ENCODE results near the gene BSCL2. TPM values are rescaled to one million over a fixed set of nuclear protein-coding genes. Genes with fewer than 3 reads are reported as not detected.

The BSCL2 gene
- total RNA-seq, 1 donor from 2014 or later, result 550 TPM

DNA sequence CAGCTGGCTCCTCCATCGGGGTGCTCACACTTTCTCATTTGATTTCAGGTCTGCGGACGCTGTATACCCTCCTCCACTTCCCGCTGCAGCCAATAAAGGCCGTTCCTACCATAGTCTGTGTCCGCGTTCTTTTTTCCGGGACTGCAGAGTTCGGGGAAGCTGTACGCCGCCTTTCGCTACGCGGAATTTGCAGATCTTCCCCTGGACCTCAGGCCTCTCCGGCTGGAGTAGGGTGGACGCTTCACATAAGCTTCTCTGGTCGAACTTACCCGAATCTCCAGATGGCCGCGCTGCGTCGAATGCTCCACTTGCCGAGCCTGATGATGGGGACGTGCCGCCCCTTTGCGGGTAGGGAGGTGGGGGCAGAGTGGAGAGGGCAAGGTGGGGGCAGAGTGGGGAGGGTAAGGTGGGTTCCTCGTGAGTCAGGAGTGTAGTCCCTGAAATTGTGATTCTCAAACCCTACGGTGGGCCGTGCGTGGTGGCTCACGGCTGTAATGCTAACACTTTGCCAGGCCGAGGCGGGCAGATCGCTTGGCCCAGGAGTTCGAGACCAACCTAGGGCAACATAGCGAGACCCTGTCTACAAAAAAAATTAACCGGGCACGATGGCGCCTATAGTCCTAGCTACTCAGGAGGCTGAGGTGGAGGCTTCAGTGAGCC is 41.5 kb downstream of the BSCL2 start:
- Mint-ChIP-seq H3K9me3 (ENCODE audit: unreplicated experiment) (peaks cover 13% of the 10 kb centered on the region), H3K36me3 (ENCODE audit: unreplicated experiment) (no peaks in the 10 kb centered on the region)
- TF ChIP-seq, protein P1, sequence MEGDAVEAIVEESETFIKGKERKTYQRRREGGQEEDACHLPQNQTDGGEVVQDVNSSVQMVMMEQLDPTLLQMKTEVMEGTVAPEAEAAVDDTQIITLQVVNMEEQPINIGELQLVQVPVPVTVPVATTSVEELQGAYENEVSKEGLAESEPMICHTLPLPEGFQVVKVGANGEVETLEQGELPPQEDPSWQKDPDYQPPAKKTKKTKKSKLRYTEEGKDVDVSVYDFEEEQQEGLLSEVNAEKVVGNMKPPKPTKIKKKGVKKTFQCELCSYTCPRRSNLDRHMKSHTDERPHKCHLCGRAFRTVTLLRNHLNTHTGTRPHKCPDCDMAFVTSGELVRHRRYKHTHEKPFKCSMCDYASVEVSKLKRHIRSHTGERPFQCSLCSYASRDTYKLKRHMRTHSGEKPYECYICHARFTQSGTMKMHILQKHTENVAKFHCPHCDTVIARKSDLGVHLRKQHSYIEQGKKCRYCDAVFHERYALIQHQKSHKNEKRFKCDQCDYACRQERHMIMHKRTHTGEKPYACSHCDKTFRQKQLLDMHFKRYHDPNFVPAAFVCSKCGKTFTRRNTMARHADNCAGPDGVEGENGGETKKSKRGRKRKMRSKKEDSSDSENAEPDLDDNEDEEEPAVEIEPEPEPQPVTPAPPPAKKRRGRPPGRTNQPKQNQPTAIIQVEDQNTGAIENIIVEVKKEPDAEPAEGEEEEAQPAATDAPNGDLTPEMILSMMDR (IDR thresholded peaks at IDR 0.05; ENCODE audit: partially characterized antibody, unreplicated experiment), result no peak

DNA sequence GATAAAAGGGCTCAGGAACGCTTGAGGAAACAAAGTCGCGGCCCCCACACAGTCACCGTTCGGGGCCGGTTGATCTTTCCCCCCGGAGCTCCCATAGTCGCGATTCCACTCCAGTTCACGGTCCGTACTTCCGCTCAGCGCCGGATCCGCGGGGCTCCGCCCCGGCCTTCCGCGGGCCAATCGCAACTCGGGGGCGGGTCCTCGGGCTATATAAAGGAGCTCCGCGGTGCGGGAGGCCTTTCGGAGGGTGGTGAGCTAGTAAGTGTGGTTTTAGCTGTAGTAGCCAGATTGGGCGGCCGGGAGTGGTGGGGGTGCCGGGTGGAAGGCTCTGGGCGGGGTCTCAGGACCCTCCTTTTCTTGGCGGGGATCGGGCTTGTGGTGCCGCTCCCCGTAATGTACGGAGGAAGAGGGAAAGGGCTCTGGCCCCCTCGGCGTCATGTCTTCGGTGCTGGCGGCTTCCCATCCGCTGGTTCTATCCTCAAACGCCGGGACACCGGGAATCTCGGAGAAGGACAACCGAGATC is 42.1 kb downstream of the BSCL2 start, which contains the start of the genes C11orf98 and CSKMT:
C11orf98 (minus strand) TSS at position 136 of the 524 bp plus-strand sequence; CDS start at position 95, 41 bp downstream.
CSKMT (plus strand) TSS at position 238 of the 524 bp plus-strand sequence. CDS start 568 bp downstream, outside the sequence.
- peak; percentile 97 for DNase-seq
- TF ChIP-seq, protein P1 (IDR thresholded peaks at IDR 0.05; ENCODE audit: partially characterized antibody, unreplicated experiment), result no peak
- Mint-ChIP-seq H3K36me3 (ENCODE audit: unreplicated experiment) (no peaks in the 10 kb centered on the region), H3K27me3 (ENCODE audit: unreplicated experiment) (peaks cover 4% of the 10 kb centered on the region), H3K9me3 (ENCODE audit: unreplicated experiment) (peaks cover 13% of the 10 kb centered on the region), H3K4me1 (ENCODE audit: low read depth, unreplicated experiment) (peaks cover 10% of the 10 kb centered on the region), H3K4me3 (ENCODE audit: unreplicated experiment) (peak within 1 kb of the TSS; percentile 96), H3K27ac (ENCODE audit: unreplicated experiment) (peak within 1 kb of the TSS; percentile 94)

More for the DNA sequence above, 41.5 kb downstream of the BSCL2 start:
- Mint-ChIP-seq H3K27me3 (ENCODE audit: unreplicated experiment) (peaks cover 4% of the 10 kb centered on the region), H3K4me1 (ENCODE audit: low read depth, unreplicated experiment) (peaks cover 10% of the 10 kb centered on the region), H3K27ac (ENCODE audit: unreplicated experiment) (peak overlapping the region; percentile 94), H3K4me3 (ENCODE audit: unreplicated experiment) (peak overlapping the region; percentile 96)
- peak; percentile 50 for DNase-seq

DNA sequence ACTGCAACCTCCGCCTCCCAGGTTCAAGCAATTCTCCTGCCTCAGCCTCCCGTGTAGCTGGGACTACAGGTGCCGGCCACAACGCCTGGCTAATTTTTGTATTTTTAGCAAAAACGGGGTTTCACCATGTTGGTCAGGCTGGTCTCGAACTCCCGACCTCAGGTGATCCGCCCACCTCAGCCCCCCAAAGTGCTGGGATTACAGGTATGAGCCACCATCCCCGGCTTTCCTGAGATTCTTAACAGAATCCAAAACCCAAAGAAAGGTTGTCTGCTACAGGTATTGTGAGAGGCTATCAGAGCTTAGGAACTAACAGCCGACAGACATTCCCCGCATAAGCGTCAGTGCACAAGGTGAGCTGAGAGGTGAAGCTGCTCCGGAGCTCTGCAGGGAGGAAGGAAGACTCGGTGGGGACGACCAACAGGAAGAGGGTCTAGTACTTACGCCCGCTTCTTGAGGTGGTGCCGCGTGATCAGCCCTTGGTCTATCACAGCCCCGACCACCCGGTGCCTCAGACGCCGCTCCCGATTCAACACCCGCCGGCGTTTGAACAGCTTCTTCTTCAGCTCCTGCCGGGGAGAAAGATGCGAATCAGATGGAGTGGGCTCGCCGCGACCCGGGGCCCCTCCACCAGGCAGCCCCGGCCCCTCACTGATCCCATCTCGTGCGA is 42.7 kb downstream of the BSCL2 start:
- H3K4me3 Mint-ChIP-seq (ENCODE audit: unreplicated experiment), result peak overlapping the region; percentile 96
- H3K4me1 Mint-ChIP-seq (ENCODE audit: low read depth, unreplicated experiment), result peaks cover 7% of the 10 kb centered on the region
- DNase-seq, result peak; percentile 73
- H3K36me3 Mint-ChIP-seq (ENCODE audit: unreplicated experiment), result no peaks in the 10 kb centered on the region
- peaks cover 4% of the 10 kb centered on the region for H3K27me3 Mint-ChIP-seq (ENCODE audit: unreplicated experiment)
- TF ChIP-seq, protein P1 (IDR thresholded peaks at IDR 0.05; ENCODE audit: partially characterized antibody, unreplicated experiment), result no peak
- peaks cover 13% of the 10 kb centered on the region for H3K9me3 Mint-ChIP-seq (ENCODE audit: unreplicated experiment)
- H3K27ac Mint-ChIP-seq (ENCODE audit: unreplicated experiment), result peak overlapping the region; percentile 64

DNA sequence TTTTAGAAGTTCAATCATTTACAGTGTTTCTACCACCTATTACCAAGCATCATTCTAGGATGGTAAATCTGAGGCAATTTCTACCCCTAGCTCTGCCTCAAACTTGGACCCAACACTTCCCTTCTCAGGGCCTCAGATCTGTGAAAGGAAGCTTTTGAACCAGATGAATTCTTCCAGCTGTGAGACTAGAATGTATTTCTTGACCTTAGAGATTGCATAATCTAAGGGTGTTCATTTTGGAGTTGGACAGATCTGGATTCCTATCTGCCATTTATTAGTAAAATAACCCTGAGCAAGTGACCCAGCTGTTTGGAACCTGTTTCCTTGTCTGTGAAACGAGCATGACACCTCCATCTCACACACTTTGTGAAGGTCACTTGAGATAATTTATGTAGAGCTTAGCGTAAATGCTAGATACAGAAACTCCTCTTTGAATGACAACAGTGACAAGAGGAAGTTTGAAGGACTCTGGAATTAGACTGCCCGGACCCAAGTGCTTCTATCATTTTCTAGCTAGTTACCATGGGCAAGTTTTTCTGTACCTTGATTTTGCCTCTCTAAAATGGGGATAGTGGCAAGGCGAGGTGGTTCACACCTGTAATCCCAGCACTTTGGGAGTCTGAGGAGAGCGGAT is 50.3 kb downstream of the BSCL2 start:
- H3K4me1 Mint-ChIP-seq (ENCODE audit: low read depth, unreplicated experiment), result peaks cover 5% of the 10 kb centered on the region

More for the DNA sequence above, 50.3 kb downstream of the BSCL2 start:
- Mint-ChIP-seq H3K27ac (ENCODE audit: unreplicated experiment) (no peak overlapping the region), H3K4me3 (ENCODE audit: unreplicated experiment) (no peak overlapping the region), H3K9me3 (ENCODE audit: unreplicated experiment) (peaks cover 6% of the 10 kb centered on the region), H3K36me3 (ENCODE audit: unreplicated experiment) (no peaks in the 10 kb centered on the region), H3K27me3 (ENCODE audit: unreplicated experiment) (peaks cover 1% of the 10 kb centered on the region)
- DNase-seq, result no peak
- TF ChIP-seq, protein P1 (IDR thresholded peaks at IDR 0.05; ENCODE audit: partially characterized antibody, unreplicated experiment), result no peak
